Measurements from ENCODE around the gene BICD1.

DNA sequence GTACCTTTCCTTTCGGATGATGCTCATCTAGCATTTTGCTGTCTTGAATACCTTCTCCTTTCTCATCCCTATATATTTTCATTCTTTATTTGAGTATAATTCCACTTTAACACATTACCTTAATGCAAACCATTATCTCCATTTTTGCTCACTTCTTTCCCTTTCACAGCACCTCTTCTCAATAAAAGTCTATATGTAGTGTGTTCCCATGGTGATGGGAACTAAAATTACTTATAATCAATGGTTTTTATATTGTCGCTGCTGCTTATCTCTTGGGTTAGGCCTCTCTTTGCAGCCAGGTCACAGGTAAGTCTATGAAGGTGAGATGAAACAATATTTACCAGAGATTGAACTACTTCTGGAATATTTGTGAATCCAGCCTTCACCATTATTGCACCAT is 171.1 kb downstream of the BICD1 start:
- TF ChIP-seq POLR2A (IDR thresholded peaks at IDR 0.05; ENCODE audit: low read depth, low read length) (no peak), POLR2AphosphoS5 (IDR thresholded peaks at IDR 0.05; ENCODE audit: low read depth, low read length) (no peak), TAF1 (IDR thresholded peaks at IDR 0.05; ENCODE audit: borderline replicate concordance, low read depth, low read length) (no peak)

All from GM12892 (cell line).